SK-N-SH (cell line): Measurements from ENCODE around the gene KAT8. TPM values are rescaled to one million over a fixed set of nuclear protein-coding genes. Genes with fewer than 3 reads are reported as not detected.

Source experiments
- CTCF ChIA-PET: fragments of 300-600, 350-600 bp; formaldehyde crosslinking; extraction: SDS; loops from one replicate; lab custom pipeline; 2021; lab: Yijun Ruan, JAX
- POLR2A ChIA-PET: fragments of 350-600 bp; sonication (Branson Sonifier 250); formaldehyde crosslinking; extraction: SDS; loops from one replicate; lab custom pipeline; 2020; ENCODE audit warnings: antibody characterized with exemption, inconsistent platforms; lab: Yijun Ruan, JAX
- DNase-seq: peaks from one replicate; pipeline ENCODE4 v3.0.0; 2012
- H2AFZ ChIP-seq: fragments of 200-600 bp; sonication (generic); 2 replicates; pipeline ENCODE4 v1.8.1; 2016; ENCODE audit warnings: antibody characterized with exemption, mild to moderate bottlenecking, low read depth
- H3F3A ChIP-seq: fragments of 200-600 bp; sonication (generic); replicated peaks from 2 replicates; pipeline ENCODE3; 2016; ENCODE audit warnings: antibody characterized with exemption, mild to moderate bottlenecking; ENCODE audit not compliant: insufficient read depth
- H3K27ac ChIP-seq, 2 experiments: fragments of 200-500 bp in 1 of 2; fragments of 200-600 bp in 1 of 2; sonication (Bioruptor generic) in 1 of 2; sonication (generic), shearing (Covaris generic) in 1 of 2; 2 replicates each; pipeline versions ENCODE4 v1.5.1 to v1.6.1; 2014 to 2016; ENCODE audit warnings: low read depth in 2 of 2, inconsistent platforms in 1 of 2, low read length in 1 of 2, mild to moderate bottlenecking in 1 of 2, mixed read lengths in 1 of 2
- H3K27me3 ChIP-seq: fragments of 200-600 bp; sonication (generic), shearing (Covaris generic); 2 replicates; pipeline ENCODE4 v1.6.1; 2016; ENCODE audit warnings: mixed run types; ENCODE audit not compliant: insufficient read depth
- H3K36me3 ChIP-seq, 2 experiments: fragments of 200-500 bp in 1 of 2; fragments of 200-600 bp in 1 of 2; sonication (Bioruptor generic) in 1 of 2; sonication (generic) in 1 of 2; replicated peaks in 1 of 2; 2 replicates each; pipeline versions ENCODE3 to v1.5.1; 2014 to 2016; ENCODE audit warnings: low read length in 1 of 2, mild to moderate bottlenecking in 1 of 2; ENCODE audit not compliant: insufficient read depth in 2 of 2, control insufficient read depth in 1 of 2
- H3K4me1 ChIP-seq, 2 experiments: fragments of 200-500 bp in 1 of 2; fragments of 200-600 bp in 1 of 2; sonication (Bioruptor generic) in 1 of 2; sonication (generic), shearing (Covaris generic) in 1 of 2; 2 replicates each; pipeline versions ENCODE4 v1.5.1 to v1.6.1; 2014 to 2016; ENCODE audit warnings: low read depth in 1 of 2, low read length in 1 of 2, mixed run types in 1 of 2; ENCODE audit not compliant: insufficient read depth in 2 of 2, control insufficient read depth in 1 of 2
- H3K4me2 ChIP-seq: fragments of 200-600 bp; sonication (generic), shearing (Covaris generic); 2 replicates; pipeline ENCODE4 v1.6.1; 2017; ENCODE audit warnings: mixed run types
- H3K4me3 ChIP-seq, 2 experiments: fragments of 200-500 bp in 1 of 2; fragments of 200-600 bp in 1 of 2; sonication (Bioruptor generic) in 1 of 2; sonication (generic), shearing (Covaris generic) in 1 of 2; 2 replicates each; pipeline versions ENCODE4 v1.5.1 to v1.8.1; 2014 to 2016; ENCODE audit warnings: low read depth in 2 of 2, inconsistent platforms in 1 of 2, low read length in 1 of 2, mild to moderate bottlenecking in 1 of 2, mixed read lengths in 1 of 2, moderate library complexity in 1 of 2
- H3K79me2 ChIP-seq: fragments of 200-600 bp; sonication (generic); 2 replicates; pipeline ENCODE4 v1.8.1; 2017; ENCODE audit warnings: mild to moderate bottlenecking; ENCODE audit not compliant: insufficient read depth
- H3K9ac ChIP-seq: fragments of 200-600 bp; sonication (generic); 2 replicates; pipeline ENCODE4 v1.6.1; 2017; ENCODE audit warnings: mixed run types
- H3K9me2 ChIP-seq: fragments of 200-600 bp; sonication (generic); 2 replicates; pipeline ENCODE4 v1.6.1; 2017; ENCODE audit warnings: mixed run types
- H3K9me3 ChIP-seq: fragments of 200-600 bp; sonication (generic); 2 replicates; pipeline ENCODE4 v1.6.1; 2017; ENCODE audit warnings: mixed run types, mild to moderate bottlenecking, moderate library complexity
- H4K20me1 ChIP-seq: fragments of 200-600 bp; sonication (generic); 2 replicates; pipeline ENCODE4 v1.6.1; 2017; ENCODE audit warnings: mild to moderate bottlenecking, mixed run types; ENCODE audit not compliant: insufficient read depth
- CHD2 ChIP-seq: fragments of 150-350 bp; IDR thresholded peaks from 2 replicates; pipeline ENCODE4 v1.6.1; 2018; ENCODE audit warnings: low read length; ENCODE audit not compliant: partially characterized antibody
- ELF1 ChIP-seq: IDR thresholded peaks from 2 replicates; pipeline ENCODE4 v1.4.0; 2012
- EP300 ChIP-seq, 2 experiments: IDR thresholded peaks; 2 replicates each; pipeline versions ENCODE4 v1.4.0 to v1.6.1; 2012; ENCODE audit warnings: borderline replicate concordance in 1 of 2, low read depth in 1 of 2, low read length in 1 of 2
- FOXJ3 ChIP-seq: sonication (generic); formaldehyde crosslinking; IDR thresholded peaks from 2 replicates; pipeline ENCODE4 v1.5.1; 2020; ENCODE audit warnings: mild to moderate bottlenecking, missing genetic modification reagents
- FOXM1 ChIP-seq: IDR thresholded peaks from 2 replicates; pipeline ENCODE4 v1.4.0; 2012; ENCODE audit warnings: low read depth, mild to moderate bottlenecking
- GABPA ChIP-seq: IDR thresholded peaks from 2 replicates; pipeline ENCODE4 v1.4.0; 2012; ENCODE audit warnings: low read depth, mild to moderate bottlenecking
- GATA2 ChIP-seq: sonication (generic); formaldehyde crosslinking; IDR thresholded peaks from 2 replicates; pipeline ENCODE4 v1.5.0; 2020; ENCODE audit warnings: mild to moderate bottlenecking, missing genetic modification reagents
- IRF3 ChIP-seq: fragments of 150-350 bp; IDR thresholded peaks from 2 replicates; pipeline ENCODE4 v1.6.1; 2016; ENCODE audit warnings: mild to moderate bottlenecking, low read depth, low read length
- MAX ChIP-seq: IDR thresholded peaks from 2 replicates; pipeline ENCODE4 v1.4.0; 2012; ENCODE audit warnings: low read depth
- MXI1 ChIP-seq: IDR thresholded peaks from 2 replicates; pipeline ENCODE4 v1.6.1; 2012; ENCODE audit warnings: mild to moderate bottlenecking, low read depth, low read length, improper control_type of control experiment
- NRF1 ChIP-seq: IDR thresholded peaks from 2 replicates; pipeline ENCODE4 v1.6.1; 2012; ENCODE audit warnings: low read depth, mild to moderate bottlenecking, low read length
- PBX3 ChIP-seq: IDR thresholded peaks from 2 replicates; pipeline ENCODE4; 2012
- RAD21 ChIP-seq: IDR thresholded peaks from 2 replicates; pipeline ENCODE4 v1.6.1; 2012; ENCODE audit warnings: mild to moderate bottlenecking, low read length
- REST ChIP-seq: IDR thresholded peaks from 2 replicates; pipeline ENCODE4 v1.6.1; 2012; ENCODE audit warnings: mild to moderate bottlenecking, low read depth, low read length, moderate library complexity
- RXRA ChIP-seq: IDR thresholded peaks from 2 replicates; pipeline ENCODE4 v1.4.0; 2012; ENCODE audit warnings: low read depth, mild to moderate bottlenecking, borderline replicate concordance
- SIN3A ChIP-seq: IDR thresholded peaks from 2 replicates; pipeline ENCODE4 v1.6.1; 2012; ENCODE audit warnings: low read depth, mild to moderate bottlenecking, low read length, moderate library complexity, borderline replicate concordance
- SMC3 ChIP-seq: IDR thresholded peaks from 2 replicates; pipeline ENCODE4 v1.6.1; 2012; ENCODE audit warnings: low read depth, low read length, improper control_type of control experiment
- TAF1 ChIP-seq: IDR thresholded peaks from 2 replicates; pipeline ENCODE4 v1.6.1; 2012; ENCODE audit warnings: low read depth, mild to moderate bottlenecking, low read length, moderate library complexity, borderline replicate concordance
- TEAD4 ChIP-seq: IDR thresholded peaks from 2 replicates; pipeline ENCODE4 v1.4.0; 2012; ENCODE audit warnings: mild to moderate bottlenecking, borderline replicate concordance; ENCODE audit not compliant: insufficient read depth
- USF1 ChIP-seq: IDR thresholded peaks from 2 replicates; pipeline ENCODE4 v1.4.0; 2012; ENCODE audit warnings: low read depth, borderline replicate concordance
- WGBS: methylation state at CpG from one replicate; pipeline ENCODE4 v1.1.6; 2017; ENCODE audit warnings: low lambda C conversion rate; 5-methylcytosine and 5-hydroxymethylcytosine counted together
- polyA plus RNA-seq, 3 experiments: library from polyadenylated mRNA; depleted of rRNA; stranded (reverse); fragments of >200 nt; gene quantifications; 2 replicates each; pipeline ENCODE4 v1.2.3, GENCODE V29; 2012

KAT8 gene
- polyA plus RNA-seq, 1 of the 3 experiments (the other 2 are of a cell fraction), result 52.0 TPM

- Histone ChIP-seq H3K9me2 (no peaks in the 10 kb centered on the region), H3K27ac (no peak overlapping the region), H3K27me3 (no peaks in the 10 kb centered on the region), H3K9me3 (no peaks in the 10 kb centered on the region), H3K4me3 (no peak overlapping the region), H4K20me1 (no peaks in the 10 kb centered on the region), H3F3A (no peaks in the 10 kb centered on the region), H3K36me3 (peaks cover 0 to 13% of the 10 kb centered on the region in 2 experiments), H3K9ac (no peak overlapping the region), H2AFZ (no peak overlapping the region), H3K79me2 (no peaks in the 10 kb centered on the region), H3K4me1 (peaks cover 0 to 20% of the 10 kb centered on the region in 2 experiments; a peak in 1 of 4 replicates), H3K4me2 (no peak overlapping the region)
- no peak for DNase-seq
- WGBS, result 92% methylated on average over 17 of the region's 20 CpGs
- ChIA-PET CTCF (interaction anchor here (1.5 kb wide), 1 partner anchor 10 kb away, joined by 4 read pairs; no protein-coding TSS in a partner anchor), POLR2A (interaction anchor here (1.9 to 3.9 kb wide), 2 partner anchors 15 kb away, joined by 4 to 15 read pairs; partner anchors contain the start of gene KAT8)
- TF ChIP-seq SMC3 (no peak), IRF3 (no peak), TEAD4 (no peak), MXI1 (no peak), ELF1 (no peak), PBX3 (no peak), GABPA (no peak), EP300 (IDR thresholded peaks at IDR 0.05; ENCODE audit: borderline replicate concordance in 1 of 2, low read depth in 1 of 2, low read length in 1 of 2) (no peak), RXRA (no peak), FOXM1 (no peak), MAX (no peak), TAF1 (no peak), NRF1 (no peak), SIN3A (no peak), USF1 (no peak), RAD21 (no peak), GATA2 (CRISPR knock-in tag) (no peak), REST (no peak), CHD2 (no peak), FOXJ3 (no peak)
These were observed 15.0 kb downstream of the KAT8 start for GRCh38 chr16:31132303-31132979.
